Loucy (cell line): Measurements from ENCODE around the gene CDCP2.

Experiments
- EZH2phosphoT487 ChIP-seq: fragments of 200-600 bp; IDR thresholded peaks from 2 replicates; pipeline ENCODE4 v1.6.1; 2018; ENCODE audit warnings: antibody characterized with exemption, mild to moderate bottlenecking, moderate library complexity, borderline replicate concordance
- TF ChIP-seq, protein P1 (sequence below): fragments of 200-600 bp; sonication (generic); conservative IDR thresholded peaks from 2 replicates; pipeline ENCODE4 v1.5.1; 2014; ENCODE audit warnings: mild to moderate bottlenecking, antibody characterized with exemption, low read length

DNA sequence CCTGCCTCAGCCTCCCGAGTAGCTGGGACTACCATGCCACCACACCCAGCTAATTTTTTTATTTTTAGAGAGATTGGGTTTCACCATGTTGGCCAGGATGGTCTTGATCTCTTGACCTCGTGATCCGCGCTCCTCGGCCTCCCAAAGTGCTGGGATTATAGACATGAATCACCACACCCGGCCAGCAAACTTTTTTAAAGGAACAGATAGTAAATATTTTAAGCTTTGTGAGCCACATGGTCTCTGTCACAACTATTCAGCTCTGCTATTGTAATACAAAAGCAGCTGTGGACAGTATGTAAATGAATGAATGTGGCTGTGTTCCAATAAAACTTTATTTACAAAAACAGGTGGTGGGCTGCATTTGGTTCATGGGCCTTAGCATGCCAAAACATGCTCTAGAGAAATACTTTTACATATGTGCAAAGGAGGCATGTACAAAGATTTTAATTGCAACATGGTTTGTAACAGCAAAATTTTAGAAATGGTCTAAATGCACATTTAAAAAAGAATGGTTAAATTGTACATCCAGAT is 47.0 kb downstream of the CDCP2 start:
- TF ChIP-seq, protein P1, sequence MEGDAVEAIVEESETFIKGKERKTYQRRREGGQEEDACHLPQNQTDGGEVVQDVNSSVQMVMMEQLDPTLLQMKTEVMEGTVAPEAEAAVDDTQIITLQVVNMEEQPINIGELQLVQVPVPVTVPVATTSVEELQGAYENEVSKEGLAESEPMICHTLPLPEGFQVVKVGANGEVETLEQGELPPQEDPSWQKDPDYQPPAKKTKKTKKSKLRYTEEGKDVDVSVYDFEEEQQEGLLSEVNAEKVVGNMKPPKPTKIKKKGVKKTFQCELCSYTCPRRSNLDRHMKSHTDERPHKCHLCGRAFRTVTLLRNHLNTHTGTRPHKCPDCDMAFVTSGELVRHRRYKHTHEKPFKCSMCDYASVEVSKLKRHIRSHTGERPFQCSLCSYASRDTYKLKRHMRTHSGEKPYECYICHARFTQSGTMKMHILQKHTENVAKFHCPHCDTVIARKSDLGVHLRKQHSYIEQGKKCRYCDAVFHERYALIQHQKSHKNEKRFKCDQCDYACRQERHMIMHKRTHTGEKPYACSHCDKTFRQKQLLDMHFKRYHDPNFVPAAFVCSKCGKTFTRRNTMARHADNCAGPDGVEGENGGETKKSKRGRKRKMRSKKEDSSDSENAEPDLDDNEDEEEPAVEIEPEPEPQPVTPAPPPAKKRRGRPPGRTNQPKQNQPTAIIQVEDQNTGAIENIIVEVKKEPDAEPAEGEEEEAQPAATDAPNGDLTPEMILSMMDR = no peak
- no peak for TF ChIP-seq EZH2phosphoT487
